HG03469 (cell line): Measurements from ENCODE around the gene C19orf73.
"Not testable (repeated sequence)": the region's sequence is repeated elsewhere in the genome, so short reads cannot be mapped to it uniquely, and the experiment has no call there.

Experiments used
- ATAC-seq: cut with Tn5 transposase; IDR thresholded peaks from one replicate; pipeline ENCODE4 v1.9.1; 2021; ENCODE audit warnings: mild to moderate bottlenecking, moderate library complexity, moderate number of reproducible peaks; ENCODE audit not compliant: unreplicated experiment

C19orf73 gene

DNA sequence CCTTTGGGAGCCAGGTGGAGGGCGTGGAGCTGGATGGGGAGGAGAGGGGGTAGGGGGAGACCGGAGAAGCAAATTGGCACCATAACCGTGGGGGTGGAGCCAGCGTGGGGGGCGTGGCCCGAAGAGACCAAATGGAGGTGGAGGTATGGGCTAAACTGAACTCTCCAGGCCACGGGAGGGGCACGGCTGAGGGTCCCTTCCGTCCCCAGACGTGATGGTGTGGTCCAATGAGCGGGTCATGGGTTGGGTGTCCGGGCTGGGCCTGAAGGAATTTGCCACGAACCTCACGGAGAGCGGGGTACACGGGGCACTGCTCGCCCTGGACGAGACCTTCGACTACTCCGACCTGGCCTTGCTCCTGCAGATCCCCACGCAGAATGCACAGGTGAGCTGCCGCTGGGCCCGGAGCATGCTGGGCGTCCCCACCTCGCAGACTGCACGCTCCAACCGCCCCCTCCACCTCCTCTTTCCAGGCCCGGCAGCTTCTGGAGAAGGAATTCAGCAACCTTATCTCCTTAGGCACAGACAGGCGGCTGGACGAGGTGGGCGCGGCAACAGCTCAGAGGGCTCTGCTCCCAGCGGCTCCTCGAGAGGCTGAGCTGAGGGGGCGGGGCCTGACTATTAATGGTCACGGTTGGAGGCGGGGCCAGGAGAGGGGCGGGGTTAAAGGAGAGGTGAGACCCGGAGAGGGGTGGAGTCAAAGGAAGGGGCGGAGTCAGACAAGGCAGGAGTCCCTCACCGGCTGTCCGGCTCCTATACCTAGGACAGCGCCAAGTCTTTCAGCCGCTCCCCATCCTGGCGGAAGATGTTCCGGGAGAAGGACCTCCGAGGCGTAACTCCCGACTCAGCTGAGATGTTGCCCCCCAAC lies 30.1 kb upstream of the C19orf73 start:
- ATAC-seq, result no peak

DNA sequence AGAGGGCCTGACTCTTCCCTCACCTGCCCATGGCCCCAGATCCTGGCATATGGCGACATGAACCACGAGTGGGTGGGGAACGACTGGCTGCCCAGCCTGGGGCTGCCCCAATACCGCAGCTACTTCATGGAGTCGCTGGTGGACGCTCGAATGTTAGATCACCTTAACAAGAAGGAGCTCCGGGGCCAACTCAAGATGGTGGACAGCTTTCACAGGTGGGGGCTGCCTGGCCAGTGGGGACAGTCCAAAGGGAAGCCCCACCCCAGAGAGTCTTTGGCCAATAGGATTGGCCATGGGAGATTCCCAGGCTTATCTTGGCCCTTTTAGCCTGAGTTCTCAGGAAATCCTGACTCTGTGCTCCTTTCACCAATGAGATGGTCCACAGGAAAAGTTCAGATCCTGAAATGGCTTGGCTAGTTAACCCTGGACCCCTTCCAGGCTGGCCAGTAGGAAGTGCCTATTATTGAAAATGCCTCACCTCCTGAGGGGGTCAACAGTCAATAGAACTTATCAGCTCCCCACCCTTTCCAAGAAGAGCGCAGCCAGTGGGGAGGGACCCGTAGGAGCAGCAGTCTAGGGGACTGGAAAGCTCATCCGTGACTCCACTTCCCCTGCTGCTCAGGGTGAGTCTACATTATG lies 29.2 kb upstream of the C19orf73 start:
- no peak for ATAC-seq

DNA sequence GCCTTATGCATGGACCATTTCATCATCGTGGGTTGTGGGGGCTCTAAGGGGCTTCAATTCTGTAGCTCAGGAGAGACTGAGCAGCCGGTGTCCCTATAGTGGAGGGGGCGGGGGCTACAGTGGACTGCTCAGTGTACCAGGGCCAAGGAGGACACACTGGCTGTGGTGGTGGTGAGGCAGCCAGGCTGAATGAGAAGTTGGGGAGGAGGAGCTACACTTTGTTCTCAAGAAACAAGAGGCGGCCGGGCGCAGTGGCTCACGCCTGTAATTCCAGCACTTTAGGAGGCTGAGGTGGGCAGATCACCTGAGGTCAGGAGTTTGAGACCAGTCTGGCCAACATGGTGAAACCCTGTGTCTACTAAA lies 27.4 kb upstream of the C19orf73 start:
- not testable (repeated sequence) for ATAC-seq

DNA sequence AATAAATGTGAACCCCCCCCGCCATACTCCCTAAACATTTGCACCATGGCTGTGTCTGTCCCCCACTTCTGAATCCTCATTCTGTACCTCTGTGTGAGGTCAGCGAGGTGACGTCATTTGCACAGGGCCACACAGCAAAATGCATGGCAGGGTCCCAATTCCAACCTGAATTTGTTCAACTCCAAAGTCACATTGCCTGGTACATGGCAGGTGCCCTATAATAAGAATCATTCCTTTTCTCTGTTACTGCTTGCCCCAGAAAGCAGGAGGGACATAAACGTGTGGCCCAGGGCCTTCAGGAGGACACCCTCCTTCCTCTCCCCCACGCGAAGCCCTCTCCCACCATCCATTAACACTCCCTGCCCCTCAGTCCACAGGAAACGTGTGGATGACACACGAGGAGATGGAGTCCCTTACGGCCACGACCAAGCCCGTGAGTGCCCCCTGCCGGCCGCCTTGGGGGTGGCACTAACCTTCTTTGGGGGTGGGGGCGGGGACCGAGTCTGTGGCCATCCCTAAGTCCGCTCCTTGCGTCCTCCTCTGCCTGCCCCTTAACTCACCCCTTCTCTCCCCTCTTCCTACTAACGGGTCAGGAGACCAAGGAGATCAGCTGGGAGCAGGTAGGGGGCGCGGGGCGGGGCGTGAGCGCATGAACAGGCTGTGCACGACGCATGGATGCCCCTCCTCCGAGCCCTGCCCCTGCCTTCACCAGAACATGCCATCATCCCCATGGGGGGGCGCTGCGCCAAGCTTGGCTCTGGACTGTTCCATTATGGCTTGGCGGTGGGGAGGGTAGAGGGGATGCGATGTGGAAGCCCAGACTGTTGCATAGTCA lies 26.8 kb upstream of the C19orf73 start:
- no peak for ATAC-seq

DNA sequence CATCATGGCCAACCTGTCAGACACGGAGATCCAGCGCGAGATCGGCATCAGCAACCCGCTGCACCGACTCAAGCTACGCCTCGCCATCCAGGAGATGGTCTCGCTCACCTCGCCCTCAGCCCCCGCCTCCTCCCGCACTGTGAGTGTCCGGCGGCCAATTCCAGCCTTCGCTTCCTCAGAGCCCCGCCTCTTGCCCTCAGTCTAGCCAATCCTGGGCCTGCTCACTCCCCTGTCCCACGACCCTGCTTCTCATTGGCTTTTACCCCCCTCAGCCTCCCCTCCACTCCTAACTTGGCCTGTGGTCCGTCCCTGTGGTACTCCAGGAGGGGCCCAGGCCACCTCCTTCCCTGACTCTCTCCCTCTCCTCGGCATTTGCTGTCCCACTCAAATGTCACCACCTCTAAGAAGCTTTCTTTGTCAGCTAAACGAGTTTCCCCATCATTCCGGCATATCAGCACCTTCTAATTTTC lies 24.0 kb upstream of the C19orf73 start:
- no peak for ATAC-seq

DNA sequence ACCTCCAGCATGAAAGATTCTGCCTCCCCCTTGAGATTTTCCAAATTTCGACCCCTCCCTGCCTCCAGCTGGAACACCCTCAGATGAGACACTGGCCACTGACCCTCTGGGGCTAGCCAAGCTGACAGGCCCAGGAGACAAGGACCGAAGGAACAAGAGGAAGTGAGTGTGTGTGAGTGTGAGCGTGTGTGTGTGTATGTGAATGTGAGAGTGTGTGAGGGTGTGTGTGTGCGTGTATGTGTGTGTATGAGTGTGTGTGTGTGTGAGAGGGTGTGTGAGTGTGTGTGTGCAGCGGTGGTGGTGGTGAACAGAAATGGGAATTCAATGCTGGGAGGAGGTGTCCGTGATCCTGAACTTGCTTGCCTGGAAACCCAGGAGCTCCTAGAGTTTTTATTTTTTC lies 22.4 kb upstream of the C19orf73 start:
- no peak for ATAC-seq

DNA sequence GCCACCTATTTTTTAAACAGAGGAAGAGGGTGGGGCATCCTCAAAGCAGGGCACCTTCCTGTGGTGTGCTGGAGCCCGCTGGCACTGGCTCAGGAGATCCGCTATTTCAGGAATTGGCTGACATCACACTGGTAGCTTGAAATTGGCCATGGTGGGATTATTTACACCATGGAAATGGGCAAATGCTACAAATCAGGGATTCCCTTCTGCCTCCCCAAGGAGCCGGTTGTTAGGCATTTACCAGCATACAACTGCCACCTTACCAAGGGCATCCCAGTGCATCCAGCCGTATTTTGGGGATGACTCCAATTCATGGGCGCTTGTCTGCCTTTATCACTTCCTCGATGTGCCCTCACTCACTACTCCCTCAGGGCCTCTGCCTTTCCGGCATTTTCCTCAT lies 22.0 kb upstream of the C19orf73 start:
- ATAC-seq, result no peak

DNA sequence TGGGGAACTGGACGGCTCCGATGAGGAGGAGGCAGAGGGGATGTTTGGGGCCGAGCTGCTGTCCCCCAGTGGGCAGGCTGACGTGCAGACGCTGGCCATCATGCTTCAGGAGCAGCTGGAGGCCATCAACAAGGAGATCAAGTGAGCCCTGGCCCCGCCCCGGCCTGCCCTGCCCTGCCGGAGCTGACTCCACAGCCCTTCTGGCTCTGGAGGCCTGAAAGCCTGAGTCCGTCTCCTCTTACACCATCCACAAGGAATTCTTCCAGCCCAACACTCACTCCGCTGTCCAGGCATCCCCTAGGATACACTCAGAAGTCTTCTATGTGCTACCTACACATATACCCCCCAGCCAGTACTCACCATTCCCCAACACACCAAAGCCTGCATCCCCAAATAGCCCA lies 17.8 kb upstream of the C19orf73 start:
- ATAC-seq, result no peak

DNA sequence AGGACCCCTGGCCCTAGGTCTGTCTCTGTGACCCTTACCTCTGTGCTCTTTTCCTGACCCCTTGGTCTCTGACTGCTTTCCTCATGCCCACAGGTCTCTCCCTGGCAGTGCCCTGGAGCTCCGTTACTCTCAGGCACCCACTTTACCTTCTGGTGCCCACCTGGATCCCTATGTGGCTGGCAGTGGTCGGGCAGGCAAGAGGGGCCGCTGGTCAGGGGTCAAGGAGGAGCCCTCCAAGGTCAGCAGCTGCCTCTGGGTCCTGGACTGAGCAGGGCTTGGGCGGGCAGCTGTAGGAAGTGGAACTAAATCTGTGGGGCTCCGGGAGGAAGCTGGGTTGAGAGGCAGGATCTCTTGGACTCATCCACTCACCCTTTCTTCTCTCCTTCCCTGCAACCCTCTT lies 16.7 kb upstream of the C19orf73 start:
- ATAC-seq, result no peak

DNA sequence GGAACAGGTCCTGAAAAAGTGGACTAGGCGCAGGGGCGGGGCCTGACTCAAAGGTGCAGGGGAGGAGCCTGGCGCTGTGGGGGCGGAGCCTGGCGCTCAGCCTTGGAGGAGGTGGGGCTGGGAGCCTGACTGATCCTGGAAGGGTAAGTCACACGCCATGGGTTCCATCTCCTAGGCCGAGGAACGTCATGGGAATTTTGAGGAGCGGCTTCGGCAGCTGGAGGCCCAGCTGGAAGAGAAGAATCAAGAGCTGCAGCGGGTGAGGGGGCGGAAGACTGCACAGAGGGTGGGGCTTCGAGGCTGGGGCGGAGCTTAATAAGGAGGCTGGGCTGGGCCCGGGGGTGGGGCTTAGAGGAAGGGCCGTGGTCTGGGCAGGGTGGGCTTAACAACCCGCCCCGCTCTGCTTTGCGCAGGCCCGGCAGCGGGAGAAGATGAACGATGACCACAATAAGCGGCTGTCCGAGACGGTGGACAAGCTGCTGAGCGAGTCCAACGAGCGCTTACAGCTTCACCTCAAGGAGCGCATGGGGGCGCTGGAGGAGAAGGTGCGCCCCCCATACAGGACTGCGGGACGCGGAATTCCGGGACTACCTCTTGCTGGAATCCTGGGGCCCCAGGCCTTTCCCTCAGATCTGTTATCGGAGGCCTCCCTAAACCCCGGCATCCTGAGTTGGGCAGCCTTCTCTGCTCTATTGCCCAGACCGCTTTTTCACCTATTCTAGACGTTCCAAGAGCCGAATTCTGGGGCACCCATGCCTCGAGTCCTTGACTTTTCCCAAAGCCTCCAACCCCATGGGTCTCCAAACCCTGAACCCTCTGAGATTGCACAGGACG lies 14.9 kb upstream of the C19orf73 start:
- ATAC-seq, result no peak

DNA sequence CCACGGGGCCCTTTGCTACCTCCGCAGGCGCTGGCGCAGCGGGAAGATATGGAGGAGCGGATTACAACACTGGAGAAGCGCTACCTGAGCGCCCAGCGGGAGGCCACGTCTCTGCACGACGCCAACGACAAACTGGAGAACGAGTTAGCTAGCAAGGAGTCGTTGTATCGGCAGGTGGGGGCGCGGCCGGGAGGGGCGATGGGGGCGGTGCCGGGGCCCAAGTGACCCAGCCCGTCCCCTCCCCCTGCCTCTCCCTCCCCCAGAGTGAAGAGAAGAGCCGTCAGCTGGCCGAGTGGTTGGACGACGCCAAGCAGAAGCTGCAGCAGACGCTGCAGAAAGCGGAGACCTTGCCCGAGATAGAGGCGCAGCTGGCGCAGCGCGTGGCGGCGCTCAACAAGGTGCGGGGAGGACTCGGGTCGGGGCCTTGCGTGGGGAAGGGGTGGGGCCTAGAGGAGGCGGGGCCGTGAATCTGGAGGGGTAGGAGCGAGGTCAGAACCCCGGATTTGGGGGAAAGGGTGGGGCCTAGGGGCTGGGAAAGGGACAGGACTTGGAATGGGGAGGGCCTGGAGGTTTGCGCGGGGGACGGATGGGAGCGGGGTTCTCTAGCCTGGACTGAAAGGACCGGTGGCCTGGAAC lies 14.1 kb upstream of the C19orf73 start:
- ATAC-seq, result no peak

DNA sequence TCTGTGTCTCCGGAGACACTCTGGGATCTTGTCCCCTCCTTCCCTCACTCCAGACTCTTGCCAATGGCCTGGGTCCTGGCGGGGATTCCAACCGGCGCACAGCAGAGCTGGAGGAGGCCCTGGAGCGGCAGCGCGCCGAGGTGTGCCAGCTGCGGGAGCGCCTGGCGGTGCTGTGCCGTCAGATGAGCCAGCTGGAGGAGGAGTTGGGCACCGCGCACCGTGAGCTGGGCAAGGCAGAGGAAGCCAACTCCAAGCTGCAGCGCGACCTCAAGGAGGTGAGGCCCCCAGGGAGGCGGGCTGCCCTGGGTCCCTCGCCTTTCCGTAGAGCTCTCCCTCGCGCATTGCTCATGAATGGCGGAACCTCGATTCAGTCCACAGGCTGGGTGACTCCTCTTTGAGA lies 11.4 kb upstream of the C19orf73 start:
- ATAC-seq, result no peak

DNA sequence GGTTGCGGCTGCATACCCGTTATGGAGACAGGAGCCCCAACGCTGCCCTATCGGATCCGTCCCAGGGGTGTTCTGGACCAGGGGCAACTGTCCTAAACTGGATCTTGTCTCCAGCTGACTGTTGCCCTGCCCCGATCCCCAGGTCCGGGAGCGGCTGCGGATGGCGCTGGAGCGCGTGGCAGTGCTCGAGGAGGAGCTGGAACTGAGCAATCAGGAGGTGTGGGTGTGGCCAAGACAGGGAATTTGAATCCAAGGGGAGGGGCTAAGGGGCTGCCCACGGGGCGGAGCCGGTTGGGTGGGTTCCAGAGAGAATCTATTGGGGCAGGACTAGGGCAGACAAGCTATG lies 10.3 kb upstream of the C19orf73 start:
- no peak for ATAC-seq

DNA sequence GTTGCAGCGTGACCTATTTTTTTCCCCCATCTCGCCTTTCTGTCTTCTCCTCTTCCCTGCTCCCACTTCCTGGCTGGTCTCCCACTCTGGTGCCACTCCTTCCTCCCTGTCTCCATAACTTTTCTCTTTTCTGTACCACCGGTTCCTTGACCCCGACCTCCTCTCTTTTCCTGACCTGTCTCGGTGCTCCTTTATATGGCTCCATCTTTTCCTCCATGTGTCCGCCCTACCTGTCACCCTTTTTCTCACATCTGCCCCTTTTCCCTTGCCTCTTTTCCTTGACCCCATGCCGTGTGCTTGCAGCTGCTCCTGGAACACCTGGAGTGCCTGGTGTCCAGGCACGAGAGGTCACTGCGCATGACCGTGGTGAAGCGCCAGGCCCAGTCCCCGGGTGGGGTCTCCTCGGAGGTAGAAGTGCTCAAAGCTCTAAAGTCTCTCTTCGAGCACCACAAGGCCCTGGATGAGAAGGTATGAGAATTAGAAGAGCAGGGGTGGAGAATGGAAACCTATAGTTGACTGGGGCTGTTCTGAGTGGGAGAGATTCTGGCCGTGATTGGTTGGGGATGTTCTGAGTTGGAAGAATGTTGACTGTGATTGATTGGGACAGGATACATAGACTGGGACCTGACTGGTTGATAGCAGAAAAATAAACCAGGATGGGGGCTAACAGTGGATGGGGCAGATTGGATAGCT lies 9.7 kb upstream of the C19orf73 start:
- no peak for ATAC-seq

DNA sequence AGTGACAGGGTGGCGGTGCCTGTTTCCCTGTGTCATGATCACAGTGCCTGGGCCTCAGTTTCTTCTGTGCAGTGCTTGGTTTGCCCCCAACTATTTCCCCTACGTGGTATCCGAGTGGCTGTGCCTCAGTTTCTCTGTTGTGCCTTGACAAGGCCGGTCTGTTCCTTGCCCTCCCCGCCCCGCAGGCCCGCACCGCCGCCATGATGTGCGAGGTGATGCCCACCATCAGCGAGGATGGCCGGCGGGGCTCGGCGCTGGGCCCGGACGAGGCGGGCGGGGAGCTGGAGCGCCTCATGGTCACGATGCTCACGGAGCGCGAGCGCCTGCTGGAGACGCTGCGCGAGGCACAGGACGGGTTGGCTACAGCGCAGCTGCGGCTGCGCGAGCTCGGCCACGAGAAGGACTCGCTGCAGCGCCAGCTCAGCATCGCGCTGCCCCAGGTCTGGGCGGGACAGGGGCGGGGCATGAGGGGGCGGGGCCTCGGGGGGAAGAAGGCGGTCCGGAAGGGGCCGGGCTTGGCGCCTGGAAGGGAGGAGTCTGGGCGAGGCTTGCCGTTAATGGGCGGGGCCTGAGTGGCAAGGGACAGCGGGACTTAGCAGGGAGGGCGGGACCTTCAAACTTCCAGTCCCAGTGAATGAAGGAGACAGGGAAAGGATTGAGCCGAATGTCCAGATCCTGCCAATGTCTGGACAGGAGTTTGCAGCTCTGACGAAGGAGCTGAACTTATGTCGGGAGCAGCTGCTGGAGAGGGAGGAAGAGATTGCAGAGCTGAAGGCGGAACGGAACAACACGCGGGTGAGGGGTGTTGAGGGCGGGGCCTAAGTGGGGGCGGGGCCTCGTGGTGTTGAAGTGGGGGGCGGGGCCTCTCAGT lies 9.0 kb upstream of the C19orf73 start:
- ATAC-seq, result peak; percentile 45

DNA sequence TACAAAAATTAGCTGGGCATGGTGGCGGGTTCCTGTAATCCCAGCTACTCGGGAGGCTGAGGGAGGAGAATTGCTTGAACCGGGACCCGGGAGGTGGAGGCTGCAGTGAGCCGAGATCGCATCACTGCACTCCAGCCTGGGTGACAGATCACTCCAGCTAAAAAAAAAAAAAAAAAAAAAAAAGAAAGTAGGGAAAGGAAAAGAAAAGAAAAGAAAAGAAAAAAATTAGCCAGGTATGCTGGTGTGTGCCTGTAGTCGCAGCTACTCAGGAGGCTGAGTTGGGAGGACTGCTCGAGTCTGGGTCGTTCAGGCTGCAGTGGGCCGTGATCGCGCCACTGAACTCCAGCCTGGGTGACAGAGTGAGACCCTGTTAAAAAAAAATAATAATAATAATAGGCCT lies 8.3 kb upstream of the C19orf73 start:
- ATAC-seq, result not testable (repeated sequence)

DNA sequence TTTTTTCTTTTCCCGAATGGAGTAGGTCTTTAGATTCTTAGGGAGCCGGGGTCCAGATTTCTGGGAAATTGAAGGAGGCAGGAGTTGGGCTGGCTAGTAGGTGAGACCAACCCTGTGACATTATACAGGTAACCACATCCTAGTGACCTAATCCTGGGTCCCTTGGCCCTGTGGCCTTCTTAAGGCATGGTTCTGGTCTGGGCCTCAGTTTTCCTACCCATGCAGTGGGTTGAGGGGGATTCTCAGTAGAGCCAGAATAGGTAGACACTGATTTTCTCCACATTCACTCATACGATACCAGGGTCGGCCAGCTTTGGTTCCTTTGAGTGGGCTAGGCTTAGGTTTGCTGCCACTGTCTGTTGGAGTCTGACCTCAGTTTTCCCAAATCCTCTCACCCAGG lies 7.6 kb upstream of the C19orf73 start:
- ATAC-seq, result no peak

DNA sequence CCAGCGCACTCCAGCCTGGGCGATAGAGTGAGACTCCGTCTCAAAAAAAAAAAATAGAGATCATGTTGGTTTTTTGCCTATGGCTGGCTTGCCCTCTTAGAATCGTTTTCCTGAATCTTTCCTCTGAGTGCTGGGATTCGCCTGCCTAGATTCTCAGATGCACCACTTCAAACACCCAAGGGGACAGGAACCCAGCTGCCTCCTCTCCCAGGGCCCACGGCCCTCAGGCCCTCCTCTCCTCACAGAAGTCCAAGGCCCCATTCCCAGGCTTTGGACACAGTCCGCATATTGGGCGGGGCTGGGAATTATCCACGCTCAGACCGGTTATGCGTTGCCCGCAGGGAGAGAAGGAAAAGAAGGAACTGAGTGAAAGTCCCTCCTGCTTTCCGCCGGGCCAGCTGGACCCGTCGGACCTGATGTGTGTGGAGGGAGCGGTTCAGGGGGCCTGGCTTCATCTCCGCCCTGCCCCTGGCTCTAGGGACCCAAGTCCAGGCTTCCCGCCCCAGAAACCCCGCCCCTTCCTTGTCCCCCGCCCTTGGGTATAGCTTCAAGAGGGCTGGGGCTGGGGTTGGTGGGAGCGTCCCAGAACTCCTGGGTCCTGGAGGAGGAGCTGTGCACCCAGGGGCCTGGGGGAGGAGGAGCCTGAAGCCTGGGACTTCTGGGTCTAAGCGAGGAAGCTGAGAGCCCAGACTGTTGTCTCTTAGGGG lies 6.2 kb upstream of the C19orf73 start:
- ATAC-seq, result no peak
